ENCODE results near the gene CCL7.

The CCL7 gene

GRCh38 chr17:34275881-34276280, 5.9 kb downstream of the CCL7 start:
- H3K27ac ChIP-seq (ENCODE audit: low read depth, low read length), result no peak overlapping the region
- H3K36me3 ChIP-seq (ENCODE audit: control insufficient read depth in 5 of 5, insufficient read depth in 5 of 5, low read length in 5 of 5), result no peaks in the 10 kb centered on the region

DNA sequence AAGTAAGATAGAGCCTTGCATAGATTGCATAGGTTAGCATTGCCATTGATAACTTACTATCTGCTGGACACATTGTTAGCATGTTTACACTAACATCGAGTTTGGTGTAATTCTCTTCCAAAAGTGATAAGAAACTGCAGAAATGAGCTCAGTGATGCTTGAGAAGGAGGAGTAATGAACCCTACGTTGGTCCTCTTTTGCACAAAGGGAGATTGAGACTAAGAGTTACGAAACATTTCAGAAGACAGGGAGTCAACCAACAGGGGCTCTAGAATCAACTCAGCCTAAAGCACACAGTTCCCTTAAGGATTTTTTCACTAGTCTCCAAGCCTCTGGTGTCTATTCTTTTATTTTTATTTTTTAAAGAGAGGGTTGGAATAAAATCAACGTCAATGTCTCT, 6.8 kb downstream of the CCL7 start:
- Histone ChIP-seq H3K27ac (ENCODE audit: low read depth, low read length) (no peak overlapping the region), H3K4me3 (ENCODE audit: low read depth in 1 of 5, low read length in 5 of 5) (no peak overlapping the region), H3K36me3 (ENCODE audit: control insufficient read depth in 5 of 5, insufficient read depth in 5 of 5, low read length in 5 of 5) (no peaks in the 10 kb centered on the region), H3K9ac (ENCODE audit: low read length in 5 of 5) (no peak overlapping the region), H3K9me3 (ENCODE audit: control insufficient read depth in 5 of 5, low read length in 5 of 5) (no peaks in the 10 kb centered on the region), H3K4me1 (ENCODE audit: control insufficient read depth in 5 of 5, insufficient read depth in 5 of 5, low read length in 5 of 5) (no peaks in the 10 kb centered on the region), H3K27me3 (ENCODE audit: control insufficient read depth in 5 of 5, insufficient read depth in 4 of 5, low read length in 5 of 5) (peaks cover 0 to 2% (median 0%) of the 10 kb centered on the region in 5 donors)

More at GRCh38 chr17:34275881-34276280, 5.9 kb downstream of the CCL7 start:
- no peak overlapping the region for H3K4me3 ChIP-seq (ENCODE audit: low read depth in 1 of 5, low read length in 5 of 5)
- peaks cover 0 to 2% (median 0%) of the 10 kb centered on the region in 5 donors for H3K27me3 ChIP-seq (ENCODE audit: control insufficient read depth in 5 of 5, insufficient read depth in 4 of 5, low read length in 5 of 5)
- no peaks in the 10 kb centered on the region for H3K9me3 ChIP-seq (ENCODE audit: control insufficient read depth in 5 of 5, low read length in 5 of 5)
- H3K9ac ChIP-seq (ENCODE audit: low read length in 5 of 5), result no peak overlapping the region
- H3K4me1 ChIP-seq (ENCODE audit: control insufficient read depth in 5 of 5, insufficient read depth in 5 of 5, low read length in 5 of 5), result no peaks in the 10 kb centered on the region

- Histone ChIP-seq H3K27me3 (ENCODE audit: control insufficient read depth in 5 of 5, insufficient read depth in 4 of 5, low read length in 5 of 5) (no peaks in the 10 kb centered on the region), H3K4me1 (ENCODE audit: control insufficient read depth in 5 of 5, insufficient read depth in 5 of 5, low read length in 5 of 5) (peaks cover 0 to 9% (median 3%) of the 10 kb centered on the region in 5 donors), H3K9ac (ENCODE audit: low read length in 5 of 5) (no peak overlapping the region), H3K36me3 (ENCODE audit: control insufficient read depth in 5 of 5, insufficient read depth in 5 of 5, low read length in 5 of 5) (no peaks in the 10 kb centered on the region), H3K27ac (ENCODE audit: low read depth, low read length) (no peak overlapping the region), H3K9me3 (ENCODE audit: control insufficient read depth in 5 of 5, low read length in 5 of 5) (peaks cover 0 to 2% (median 0%) of the 10 kb centered on the region in 5 donors), H3K4me3 (ENCODE audit: low read depth in 1 of 5, low read length in 5 of 5) (no peak overlapping the region)
Measured at GRCh38 chr17:34283571-34283970, 13.6 kb downstream of the CCL7 start.

GRCh38 chr17:34285286-34285792, 15.3 kb downstream of the CCL7 start, which contains the start of gene CCL11:
CCL11 (plus strand) TSS chr17:34285742; CDS start chr17:34285809, 67 bp downstream.
- Histone ChIP-seq H3K4me1 (ENCODE audit: control insufficient read depth in 5 of 5, insufficient read depth in 5 of 5, low read length in 5 of 5) (peaks cover 0 to 9% (median 3%) of the 10 kb centered on the region in 5 donors), H3K36me3 (ENCODE audit: control insufficient read depth in 5 of 5, insufficient read depth in 5 of 5, low read length in 5 of 5) (no peaks in the 10 kb centered on the region), H3K27ac (ENCODE audit: low read depth, low read length) (no peak within 1 kb of the TSS), H3K4me3 (ENCODE audit: low read depth in 1 of 5, low read length in 5 of 5) (no peak within 1 kb of the TSS), H3K9me3 (ENCODE audit: control insufficient read depth in 5 of 5, low read length in 5 of 5) (peaks cover 0 to 2% (median 0%) of the 10 kb centered on the region in 5 donors), H3K27me3 (ENCODE audit: control insufficient read depth in 5 of 5, insufficient read depth in 4 of 5, low read length in 5 of 5) (no peaks in the 10 kb centered on the region), H3K9ac (ENCODE audit: low read length in 5 of 5) (no peak within 1 kb of the TSS)

GRCh38 chr17:34287875-34288274, 17.9 kb downstream of the CCL7 start:
- no peaks in the 10 kb centered on the region for H3K36me3 ChIP-seq (ENCODE audit: control insufficient read depth in 5 of 5, insufficient read depth in 5 of 5, low read length in 5 of 5)

DNA sequence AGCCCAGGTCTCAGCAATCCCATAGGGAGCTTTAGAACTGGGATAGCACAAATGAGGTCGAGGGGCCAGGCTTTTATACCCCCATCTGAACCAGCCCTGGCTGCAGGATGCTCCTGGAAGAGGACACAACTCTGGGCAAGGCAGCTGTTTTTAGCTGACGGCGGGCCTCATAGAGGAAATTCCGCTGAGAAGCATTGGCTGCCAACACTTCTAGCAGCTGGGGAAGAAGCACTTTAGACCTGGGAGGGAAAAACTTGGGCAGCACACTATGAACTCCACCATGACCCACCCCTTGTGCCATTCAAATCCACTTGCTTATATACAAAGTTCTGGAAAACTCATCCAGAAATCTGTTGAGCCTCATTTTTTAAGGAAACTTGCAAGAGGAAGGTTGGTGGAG, 20.6 kb downstream of the CCL7 start:
- no peaks in the 10 kb centered on the region for H3K36me3 ChIP-seq (ENCODE audit: control insufficient read depth in 5 of 5, insufficient read depth in 5 of 5, low read length in 5 of 5)
- H3K27ac ChIP-seq (ENCODE audit: low read depth, low read length), result no peak overlapping the region
- H3K4me1 ChIP-seq (ENCODE audit: control insufficient read depth in 5 of 5, insufficient read depth in 5 of 5, low read length in 5 of 5), result peaks cover 0 to 9% (median 3%) of the 10 kb centered on the region in 5 donors
- H3K4me3 ChIP-seq (ENCODE audit: low read depth in 1 of 5, low read length in 5 of 5), result no peak overlapping the region
- H3K9me3 ChIP-seq (ENCODE audit: control insufficient read depth in 5 of 5, low read length in 5 of 5), result no peaks in the 10 kb centered on the region
- no peak overlapping the region for H3K9ac ChIP-seq (ENCODE audit: low read length in 5 of 5)
- no peaks in the 10 kb centered on the region for H3K27me3 ChIP-seq (ENCODE audit: control insufficient read depth in 5 of 5, insufficient read depth in 4 of 5, low read length in 5 of 5)

More at GRCh38 chr17:34287875-34288274, 17.9 kb downstream of the CCL7 start:
- no peaks in the 10 kb centered on the region for H3K9me3 ChIP-seq (ENCODE audit: control insufficient read depth in 5 of 5, low read length in 5 of 5)
- H3K9ac ChIP-seq (ENCODE audit: low read length in 5 of 5), result no peak overlapping the region
- no peak overlapping the region for H3K27ac ChIP-seq (ENCODE audit: low read depth, low read length)
- H3K4me3 ChIP-seq (ENCODE audit: low read depth in 1 of 5, low read length in 5 of 5), result no peak overlapping the region
- H3K4me1 ChIP-seq (ENCODE audit: control insufficient read depth in 5 of 5, insufficient read depth in 5 of 5, low read length in 5 of 5), result peaks cover 0 to 9% (median 3%) of the 10 kb centered on the region in 5 donors
- no peaks in the 10 kb centered on the region for H3K27me3 ChIP-seq (ENCODE audit: control insufficient read depth in 5 of 5, insufficient read depth in 4 of 5, low read length in 5 of 5)

DNA sequence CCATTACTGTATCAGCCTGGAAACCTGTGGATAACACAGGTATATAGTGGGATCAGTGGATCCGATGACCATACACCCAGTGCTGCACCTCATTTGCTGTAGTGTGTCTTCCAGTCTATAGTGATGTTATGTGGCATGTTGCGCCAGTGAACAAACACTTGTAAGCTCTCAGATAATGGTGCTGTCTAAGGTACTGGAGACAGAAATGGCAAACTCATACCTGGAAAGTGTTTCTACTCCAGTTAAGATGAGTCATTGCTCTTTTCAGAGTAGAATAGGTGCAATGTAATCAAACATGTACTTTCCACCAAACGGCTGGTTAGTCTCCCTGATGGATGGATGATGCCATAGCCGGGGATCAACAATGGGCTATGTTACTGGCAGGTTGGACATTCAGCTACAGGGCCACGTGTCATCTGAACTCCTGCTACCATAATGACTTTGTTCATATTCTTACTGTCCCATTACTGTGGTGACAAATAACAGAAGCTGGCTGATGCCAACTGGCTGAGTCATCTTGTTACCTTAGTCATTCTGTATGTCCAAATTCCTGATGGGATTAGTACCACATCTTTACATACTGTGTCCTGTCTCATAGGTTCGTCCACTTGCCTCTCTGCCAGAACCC, 21.8 kb downstream of the CCL7 start:
- no peak overlapping the region for H3K9ac ChIP-seq (ENCODE audit: low read length in 5 of 5)
- H3K4me3 ChIP-seq (ENCODE audit: low read depth in 1 of 5, low read length in 5 of 5), result no peak overlapping the region
- no peaks in the 10 kb centered on the region for H3K36me3 ChIP-seq (ENCODE audit: control insufficient read depth in 5 of 5, insufficient read depth in 5 of 5, low read length in 5 of 5)
- no peak overlapping the region for H3K27ac ChIP-seq (ENCODE audit: low read depth, low read length)
- no peaks in the 10 kb centered on the region for H3K27me3 ChIP-seq (ENCODE audit: control insufficient read depth in 5 of 5, insufficient read depth in 4 of 5, low read length in 5 of 5)
- peaks cover 0 to 9% (median 3%) of the 10 kb centered on the region in 5 donors for H3K4me1 ChIP-seq (ENCODE audit: control insufficient read depth in 5 of 5, insufficient read depth in 5 of 5, low read length in 5 of 5)
- H3K9me3 ChIP-seq (ENCODE audit: control insufficient read depth in 5 of 5, low read length in 5 of 5), result no peaks in the 10 kb centered on the region

- Histone ChIP-seq H3K36me3 (ENCODE audit: control insufficient read depth in 5 of 5, insufficient read depth in 5 of 5, low read length in 5 of 5) (no peaks in the 10 kb centered on the region), H3K9me3 (ENCODE audit: control insufficient read depth in 5 of 5, low read length in 5 of 5) (no peaks in the 10 kb centered on the region), H3K27ac (ENCODE audit: low read depth, low read length) (no peak overlapping the region), H3K4me1 (ENCODE audit: control insufficient read depth in 5 of 5, insufficient read depth in 5 of 5, low read length in 5 of 5) (peaks cover 4 to 34% (median 16%) of the 10 kb centered on the region in 5 donors), H3K4me3 (ENCODE audit: low read depth in 1 of 5, low read length in 5 of 5) (no peak overlapping the region), H3K9ac (ENCODE audit: low read length in 5 of 5) (no peak overlapping the region), H3K27me3 (ENCODE audit: control insufficient read depth in 5 of 5, insufficient read depth in 4 of 5, low read length in 5 of 5) (peaks cover 0 to 3% (median 0%) of the 10 kb centered on the region in 5 donors)
Measured at GRCh38 chr17:34299027-34299426, 29.0 kb downstream of the CCL7 start.

GRCh38 chr17:34299956-34300577, 30.0 kb downstream of the CCL7 start:
- H3K27ac ChIP-seq (ENCODE audit: low read depth, low read length), result peak overlapping the region; percentile 9

More at GRCh38 chr17:34299956-34300577, 30.0 kb downstream of the CCL7 start:
- Histone ChIP-seq H3K36me3 (ENCODE audit: control insufficient read depth in 5 of 5, insufficient read depth in 5 of 5, low read length in 5 of 5) (no peaks in the 10 kb centered on the region), H3K4me3 (ENCODE audit: low read depth in 1 of 5, low read length in 5 of 5) (no peak overlapping the region), H3K4me1 (ENCODE audit: control insufficient read depth in 5 of 5, insufficient read depth in 5 of 5, low read length in 5 of 5) (peaks cover 4 to 34% (median 16%) of the 10 kb centered on the region in 5 donors), H3K9ac (ENCODE audit: low read length in 5 of 5) (no peak overlapping the region), H3K27me3 (ENCODE audit: control insufficient read depth in 5 of 5, insufficient read depth in 4 of 5, low read length in 5 of 5) (peaks cover 0 to 3% (median 0%) of the 10 kb centered on the region in 5 donors), H3K9me3 (ENCODE audit: control insufficient read depth in 5 of 5, low read length in 5 of 5) (no peaks in the 10 kb centered on the region)

Data from subcutaneous abdominal adipose tissue (tissue), 5 donors.